ENCODE measurements around the gene TMEM213. TPM values are rescaled to one million over a fixed set of nuclear protein-coding genes. Genes with fewer than 3 reads are reported as not detected.
A peak's percentile ranks its signal among the peaks of the same experiment; 100 is the strongest.
"Not testable (repeated sequence)": the region's sequence is repeated elsewhere in the genome, so short reads cannot be mapped to it uniquely, and the experiment has no call there.

Gene TMEM213
- total and polyA plus RNA-seq, 2 of the 8 experiments (the other 6 are each of a cell fraction or from before 2014, with no cell fraction given), result 0.21 to 0.67 TPM

DNA sequence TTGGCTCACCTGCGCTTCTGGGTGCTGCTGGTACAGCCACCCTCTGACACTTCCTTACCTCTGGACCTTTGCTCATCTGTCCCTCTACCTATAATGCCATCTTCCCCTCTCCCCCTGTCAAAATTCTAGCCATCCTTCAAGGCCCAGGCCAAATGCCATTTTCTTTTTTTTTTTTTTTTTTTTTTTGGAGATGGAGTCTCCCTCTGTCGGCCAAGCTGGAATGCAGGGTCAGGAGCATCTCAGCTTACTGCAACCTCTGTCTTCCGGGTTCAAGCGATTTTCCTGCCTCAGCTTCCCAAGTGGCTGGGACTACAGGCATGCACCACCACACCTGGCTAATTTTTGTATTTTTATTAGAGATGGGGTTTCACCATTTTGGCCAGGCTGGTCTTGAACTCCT is 748 bp upstream of the TMEM213 start:
- not testable (repeated sequence) for H3K9ac ChIP-seq (replicated peaks in 1 of 4; ENCODE audit: extremely low read depth in 1 of 4, low read depth in 3 of 4, low read length in 3 of 4); H3K14ac ChIP-seq (ENCODE audit: insufficient read length); H2AFZ ChIP-seq (ENCODE audit: low read length); H3K4ac ChIP-seq (replicated peaks; ENCODE audit: insufficient read length, low read depth, low read length); H3K18ac ChIP-seq (ENCODE audit: extremely low read depth, low read length); H4K91ac ChIP-seq (replicated peaks; ENCODE audit: insufficient read length, low read length); H4K8ac ChIP-seq (ENCODE audit: extremely low read depth, insufficient read depth, low read length); H3K4me3 ChIP-seq (ENCODE audit: extremely low read depth in 1 of 4, insufficient read depth in 2 of 4, low read depth in 3 of 4, low read length in 4 of 4); H4K20me1 ChIP-seq (replicated peaks in 1 of 2; ENCODE audit: control insufficient read depth in 1 of 2, insufficient read depth in 2 of 2, low read length in 2 of 2); H3K79me2 ChIP-seq (ENCODE audit: control insufficient read depth in 1 of 2, insufficient read depth in 2 of 2, low read length in 2 of 2); H2AK5ac ChIP-seq (ENCODE audit: low read depth, low read length); H2BK20ac ChIP-seq (ENCODE audit: low read length); H3K79me1 ChIP-seq (ENCODE audit: low read depth, low read length); H3K27ac ChIP-seq (ENCODE audit: low read depth, low read length); H2BK120ac ChIP-seq (replicated peaks; ENCODE audit: low read depth, low read length); FAIRE-seq; H3K9me3 ChIP-seq (ENCODE audit: insufficient read depth in 2 of 2, low read depth in 1 of 2, low read length in 1 of 2); H3K27me3 ChIP-seq (replicated peaks in 1 of 4; ENCODE audit: control insufficient read depth in 3 of 4, extremely low read depth in 1 of 4, insufficient read depth in 3 of 4, low read length in 3 of 4); H3K36me3 ChIP-seq (ENCODE audit: control insufficient read depth in 2 of 4, insufficient read depth in 4 of 4, low read length in 3 of 4); H3K56ac ChIP-seq (replicated peaks; ENCODE audit: insufficient read length, low read depth, low read length); H2BK15ac ChIP-seq (ENCODE audit: low read length); H4K5ac ChIP-seq (ENCODE audit: insufficient read length, low read depth, low read length); H3K23ac ChIP-seq (ENCODE audit: insufficient read length); H2BK12ac ChIP-seq (ENCODE audit: low read depth, low read length); H3K23me2 ChIP-seq (ENCODE audit: low read depth, low read length); DNase-seq (ENCODE audit: low read depth in 1 of 2, low spot score in 2 of 2); H2BK5ac ChIP-seq (ENCODE audit: low read depth, low read length)
- Histone ChIP-seq H3K4me2 (ENCODE audit: insufficient read depth in 1 of 2, low read depth in 2 of 2, low read length in 2 of 2) (peak overlapping the region in 1 of 2 experiments; percentile 37; a peak in 1 of 4 replicates), H3K4me1 (replicated peaks in 1 of 4; ENCODE audit: control insufficient read depth in 3 of 4, insufficient read depth in 4 of 4, low read length in 3 of 4) (peaks cover 7 to 18% (median 9%) of the 10 kb centered on the region in 4 experiments)
- peak in 1 of 2 experiments; percentile 27; a peak in 1 of 4 replicates for TF ChIP-seq RAD21 (IDR thresholded peaks at IDR 0.05 in 1 of 2, conservative IDR thresholded peaks at IDR 0.05 in 1 of 2; ENCODE audit: low read depth in 2 of 2, low read length in 2 of 2)
- TF ChIP-seq, protein P1, sequence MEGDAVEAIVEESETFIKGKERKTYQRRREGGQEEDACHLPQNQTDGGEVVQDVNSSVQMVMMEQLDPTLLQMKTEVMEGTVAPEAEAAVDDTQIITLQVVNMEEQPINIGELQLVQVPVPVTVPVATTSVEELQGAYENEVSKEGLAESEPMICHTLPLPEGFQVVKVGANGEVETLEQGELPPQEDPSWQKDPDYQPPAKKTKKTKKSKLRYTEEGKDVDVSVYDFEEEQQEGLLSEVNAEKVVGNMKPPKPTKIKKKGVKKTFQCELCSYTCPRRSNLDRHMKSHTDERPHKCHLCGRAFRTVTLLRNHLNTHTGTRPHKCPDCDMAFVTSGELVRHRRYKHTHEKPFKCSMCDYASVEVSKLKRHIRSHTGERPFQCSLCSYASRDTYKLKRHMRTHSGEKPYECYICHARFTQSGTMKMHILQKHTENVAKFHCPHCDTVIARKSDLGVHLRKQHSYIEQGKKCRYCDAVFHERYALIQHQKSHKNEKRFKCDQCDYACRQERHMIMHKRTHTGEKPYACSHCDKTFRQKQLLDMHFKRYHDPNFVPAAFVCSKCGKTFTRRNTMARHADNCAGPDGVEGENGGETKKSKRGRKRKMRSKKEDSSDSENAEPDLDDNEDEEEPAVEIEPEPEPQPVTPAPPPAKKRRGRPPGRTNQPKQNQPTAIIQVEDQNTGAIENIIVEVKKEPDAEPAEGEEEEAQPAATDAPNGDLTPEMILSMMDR (IDR thresholded peaks at IDR 0.05; ENCODE audit: control extremely low read depth in 1 of 3, insufficient read depth in 1 of 3, low read depth in 1 of 3, low read length in 3 of 3), result peak in 1 of 3 experiments; percentile 7; a peak in 1 of 4 replicates
- CTCF ChIA-PET (ENCODE audit: partially characterized antibody), result interaction anchor here (0.7 to 2.7 kb wide), 9 partner anchors 10 to 212 kb away, joined by 3 to 15 read pairs (median 3); no protein-coding TSS in a partner anchor
- POLR2A ChIA-PET (ENCODE audit: partially characterized antibody), result interaction anchor here (1.1 kb wide), 1 partner anchor 29 kb away, joined by 3 read pairs; no protein-coding TSS in a partner anchor
- WGBS, 2 experiments (ENCODE audit: extremely low coverage in 1 of 2, insufficient coverage in 1 of 2, insufficient read length in 1 of 2, insufficient replicate concordance in 2 of 2, low coverage in 1 of 2, low lambda C conversion rate in 2 of 2, missing lambda C conversion rate in 1 of 2), result 80% methylated on average over 4 of the region's 4 CpGs; no CpG with 5 or more reads in 1 of the 2 experiments

All from H1 (cell line).